HEK293T (cell line): Measurements from ENCODE around the gene CPTP.

Source experiments
- L3MBTL2 ChIP-seq: fragments of 450-650 bp; conservative IDR thresholded peaks from 2 replicates; pipeline ENCODE4 v1.6.1; 2016; ENCODE audit warnings: mild to moderate bottlenecking
- SP1 ChIP-seq: fragments of 450-650 bp; IDR thresholded peaks from 2 replicates; pipeline ENCODE4 v1.6.1; 2017
- TARDBP ChIP-seq: fragments of 450-650 bp; IDR thresholded peaks from 2 replicates; pipeline ENCODE4 v1.6.1; 2016

DNA sequence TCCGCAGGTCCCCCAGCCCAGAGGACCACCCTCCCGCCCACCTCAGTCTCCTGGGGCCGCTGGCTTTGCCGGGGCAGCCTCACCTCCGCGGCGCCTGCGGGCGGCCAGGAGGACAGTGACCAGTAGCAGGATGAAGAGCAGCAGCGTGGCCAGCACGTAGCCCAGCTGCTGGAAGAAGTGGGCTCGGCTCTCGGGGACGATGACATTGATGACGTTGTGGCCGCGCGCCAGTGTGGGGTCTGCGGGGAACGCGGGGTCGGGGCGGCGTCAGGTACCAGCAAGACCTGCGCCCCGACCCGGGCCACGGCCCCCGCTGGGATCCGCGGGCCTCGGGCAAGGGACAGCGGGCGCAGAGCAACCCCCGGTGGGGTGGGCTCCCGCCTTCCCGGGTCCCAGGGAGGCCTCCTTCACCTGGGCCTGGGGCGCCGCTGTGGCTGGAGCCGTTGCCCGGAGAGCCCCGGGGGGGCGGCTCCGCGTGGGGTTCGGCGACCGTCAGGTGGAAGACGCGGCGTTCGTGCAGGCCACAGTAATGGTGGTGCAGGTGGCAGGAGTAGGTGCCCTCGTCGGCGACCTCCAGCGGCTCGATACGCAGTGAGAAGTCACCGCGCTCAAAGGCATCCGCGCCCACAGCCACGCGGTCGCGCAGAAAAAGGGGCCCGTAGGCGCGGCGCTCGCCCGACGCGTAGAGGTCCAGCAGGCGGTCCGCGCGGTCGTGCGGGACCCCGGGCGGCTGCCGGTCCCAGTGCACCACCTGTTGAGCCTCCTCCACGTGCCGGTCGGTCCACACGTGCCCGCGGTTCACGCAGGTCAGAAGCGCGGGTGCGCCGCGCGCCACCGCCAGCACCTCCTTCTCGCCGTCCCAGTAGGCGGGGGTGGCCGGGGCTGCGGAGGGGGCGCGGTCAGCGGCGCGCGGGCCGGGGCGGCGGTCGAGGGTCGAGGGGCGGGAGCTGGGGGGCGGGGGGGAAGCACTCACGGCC lies 30.0 kb downstream of the CPTP start:
- TF ChIP-seq SP1 (no peak), L3MBTL2 (no peak), TARDBP (no peak)
